H9 (cell line): Measurements from ENCODE around the gene MAML3. TPM values are rescaled to one million over a fixed set of nuclear protein-coding genes. Genes with fewer than 3 reads are reported as not detected.

Source experiments
- DNase-seq: peaks from one replicate; pipeline ENCODE4 v3.0.0-alpha.2; 2017
- H2AFZ ChIP-seq: one replicate; pipeline ENCODE4 v1.6.1; 2013; ENCODE audit warnings: mild to moderate bottlenecking, low read length, control low read depth, moderate library complexity
- H2AK5ac ChIP-seq: 2 replicates; pipeline ENCODE4 v1.6.1; 2013; ENCODE audit warnings: low read length, control low read depth, mixed read lengths; ENCODE audit not compliant: insufficient read length
- H2BK120ac ChIP-seq: one replicate; pipeline ENCODE4 v1.6.1; 2013; ENCODE audit warnings: low read depth, mild to moderate bottlenecking, low read length, control low read depth, inconsistent platforms; ENCODE audit not compliant: poor library complexity, severe bottlenecking
- H2BK12ac ChIP-seq: 2 replicates; pipeline ENCODE4 v1.6.1; 2013; ENCODE audit warnings: low read length, control low read depth, mixed read lengths, low read depth; ENCODE audit not compliant: insufficient read length
- H2BK15ac ChIP-seq: 2 replicates; pipeline ENCODE4 v1.6.1; 2013; ENCODE audit warnings: low read depth, low read length, control low read depth
- H2BK20ac ChIP-seq: one replicate; pipeline ENCODE4 v1.6.1; 2013; ENCODE audit warnings: low read depth, mild to moderate bottlenecking, low read length, control low read depth, inconsistent platforms; ENCODE audit not compliant: poor library complexity, severe bottlenecking
- H2BK5ac ChIP-seq: 2 replicates; pipeline ENCODE4 v1.6.1; 2013; ENCODE audit warnings: low read length, control low read depth, mixed read lengths; ENCODE audit not compliant: insufficient read length
- H3K14ac ChIP-seq: 2 replicates; pipeline ENCODE4 v1.6.1; 2013; ENCODE audit warnings: low read length, control low read depth; ENCODE audit not compliant: insufficient read depth
- H3K18ac ChIP-seq: 2 replicates; pipeline ENCODE4 v1.6.1; 2013; ENCODE audit warnings: low read depth, mild to moderate bottlenecking, mixed read lengths, low read length, control low read depth; ENCODE audit not compliant: insufficient read length
- H3K23ac ChIP-seq: 2 replicates; pipeline ENCODE4 v1.6.1; 2013; ENCODE audit warnings: low read length, control low read depth, mixed read lengths, low read depth; ENCODE audit not compliant: insufficient read length
- H3K23me2 ChIP-seq: 2 replicates; pipeline ENCODE4 v1.6.1; 2013; ENCODE audit warnings: low read depth, mild to moderate bottlenecking, mixed read lengths, low read length, control low read depth; ENCODE audit not compliant: insufficient read length, poor library complexity, severe bottlenecking
- H3K27ac ChIP-seq: 2 replicates; pipeline ENCODE4 v1.5.1; 2013; ENCODE audit warnings: low read length, control low read depth, mixed read lengths, low read depth; ENCODE audit not compliant: insufficient read length
- H3K27me3 ChIP-seq: 2 replicates; pipeline ENCODE4 v1.6.1; 2013; ENCODE audit warnings: low read length, control low read depth, inconsistent platforms; ENCODE audit not compliant: insufficient read depth
- H3K4ac ChIP-seq: 2 replicates; pipeline ENCODE4 v1.6.1; 2013; ENCODE audit warnings: low read depth, mild to moderate bottlenecking, control low read depth, inconsistent platforms, low read length, moderate library complexity
- H3K4me1 ChIP-seq: 2 replicates; pipeline ENCODE4 v1.6.1; 2013; ENCODE audit warnings: low read length, control low read depth, inconsistent platforms; ENCODE audit not compliant: insufficient read depth
- H3K4me2 ChIP-seq: 2 replicates; pipeline ENCODE4 v1.6.1; 2013; ENCODE audit warnings: low read length, control low read depth, mixed read lengths; ENCODE audit not compliant: insufficient read length, insufficient read depth
- H3K56ac ChIP-seq: 2 replicates; pipeline ENCODE4 v1.6.1; 2013; ENCODE audit warnings: low read depth, mild to moderate bottlenecking, mixed read lengths, low read length, control low read depth; ENCODE audit not compliant: insufficient read length
- H3K79me1 ChIP-seq: 2 replicates; pipeline ENCODE4 v1.6.1; 2013; ENCODE audit warnings: low read depth, mild to moderate bottlenecking, moderate library complexity, low read length, control low read depth, inconsistent platforms; ENCODE audit not compliant: insufficient read depth, poor library complexity, severe bottlenecking
- H3K79me2 ChIP-seq: 2 replicates; pipeline ENCODE4 v1.6.1; 2013; ENCODE audit warnings: low read length, control low read depth, inconsistent platforms; ENCODE audit not compliant: insufficient read depth
- H3K9ac ChIP-seq: 2 replicates; pipeline ENCODE4 v1.6.1; 2013; ENCODE audit warnings: low read length, control low read depth, mixed read lengths; ENCODE audit not compliant: insufficient read length; ENCODE audit errors: extremely low read depth
- H3K9me3 ChIP-seq: one replicate; pipeline ENCODE4 v1.6.1; 2013; ENCODE audit warnings: low read depth, low read length, inconsistent platforms; ENCODE audit not compliant: control insufficient read depth
- H3T11ph ChIP-seq: one replicate; pipeline ENCODE4 v1.6.1; 2013; ENCODE audit warnings: mild to moderate bottlenecking, low read length, control low read depth, inconsistent platforms
- H4K20me1 ChIP-seq: one replicate; pipeline ENCODE4 v1.6.1; 2013; ENCODE audit not compliant: control insufficient read depth, insufficient read length, insufficient read depth
- H4K5ac ChIP-seq: 2 replicates; pipeline ENCODE4 v1.6.1; 2013; ENCODE audit warnings: low read depth, mild to moderate bottlenecking, mixed read lengths, low read length, control low read depth; ENCODE audit not compliant: insufficient read length
- H4K8ac ChIP-seq: replicated peaks from 2 replicates; pipeline ENCODE4 v1.6.1; 2013; ENCODE audit warnings: low read length, control low read depth, mixed read lengths, low read depth; ENCODE audit not compliant: insufficient read length
- H4K91ac ChIP-seq: 2 replicates; pipeline ENCODE4 v1.6.1; 2013; ENCODE audit warnings: low read depth, mild to moderate bottlenecking, moderate library complexity, mixed read lengths, low read length, control low read depth; ENCODE audit not compliant: insufficient read length
- H3K27ac Mint-ChIP-seq, 3 experiments: 2 replicates in 2 of 3; 3 replicates in 1 of 3; pipeline ENCODE4 v1.8.0; 2020 to 2021; ENCODE audit warnings: mixed read lengths in 3 of 3, mild to moderate bottlenecking in 1 of 3, moderate library complexity in 1 of 3
- H3K27me3 Mint-ChIP-seq: 2 replicates; pipeline ENCODE4 v1.8.0; 2021; ENCODE audit warnings: low read depth, mild to moderate bottlenecking, moderate library complexity, mixed read lengths
- H3K36me3 Mint-ChIP-seq, 3 experiments: 2 replicates in 2 of 3; 3 replicates in 1 of 3; pipeline ENCODE4 v1.8.0; 2020 to 2021; ENCODE audit warnings: low read depth in 3 of 3, mixed read lengths in 3 of 3; ENCODE audit not compliant: insufficient read depth in 1 of 3
- H3K4me1 Mint-ChIP-seq, 2 experiments: 2 replicates each; pipeline ENCODE4 v1.8.0; 2020; ENCODE audit warnings: mixed read lengths in 2 of 2
- H3K4me3 Mint-ChIP-seq, 2 experiments: 2 replicates in 1 of 2; 3 replicates in 1 of 2; pipeline ENCODE4 v1.8.0; 2020 to 2021; ENCODE audit warnings: mild to moderate bottlenecking in 2 of 2, mixed read lengths in 2 of 2, moderate library complexity in 1 of 2
- H3K9me3 Mint-ChIP-seq, 2 experiments: 2 replicates in 1 of 2; 3 replicates in 1 of 2; pipeline ENCODE4 v1.8.0; 2020; ENCODE audit warnings: mild to moderate bottlenecking in 2 of 2, mixed read lengths in 2 of 2, moderate library complexity in 1 of 2
- WGBS: extraction: QIAGEN DNeasy Blood & Tissue Kit; methylation state at CpG from one replicate; pipeline ENCODE4 v1.1.7; 2013; ENCODE audit warnings: missing lambda C conversion rate, low lambda C conversion rate, mixed read lengths; ENCODE audit not compliant: insufficient read length; ENCODE audit errors: extremely low coverage; 5-methylcytosine and 5-hydroxymethylcytosine counted together
- total RNA-seq: library from RNA; stranded (reverse); gene quantifications from 2 replicates; pipeline ENCODE4 v1.2.1, GENCODE V29; 2021
- TF ChIP-seq, protein P1 (sequence below): fragments of 200-600 bp; sonication (generic); conservative IDR thresholded peaks from 3 replicates; pipeline ENCODE4 v1.8.0; 2021; ENCODE audit warnings: antibody characterized with exemption, mild to moderate bottlenecking

Gene MAML3
- total RNA-seq, 1 experiment from 2014 or later: 3.9 TPM

DNA sequence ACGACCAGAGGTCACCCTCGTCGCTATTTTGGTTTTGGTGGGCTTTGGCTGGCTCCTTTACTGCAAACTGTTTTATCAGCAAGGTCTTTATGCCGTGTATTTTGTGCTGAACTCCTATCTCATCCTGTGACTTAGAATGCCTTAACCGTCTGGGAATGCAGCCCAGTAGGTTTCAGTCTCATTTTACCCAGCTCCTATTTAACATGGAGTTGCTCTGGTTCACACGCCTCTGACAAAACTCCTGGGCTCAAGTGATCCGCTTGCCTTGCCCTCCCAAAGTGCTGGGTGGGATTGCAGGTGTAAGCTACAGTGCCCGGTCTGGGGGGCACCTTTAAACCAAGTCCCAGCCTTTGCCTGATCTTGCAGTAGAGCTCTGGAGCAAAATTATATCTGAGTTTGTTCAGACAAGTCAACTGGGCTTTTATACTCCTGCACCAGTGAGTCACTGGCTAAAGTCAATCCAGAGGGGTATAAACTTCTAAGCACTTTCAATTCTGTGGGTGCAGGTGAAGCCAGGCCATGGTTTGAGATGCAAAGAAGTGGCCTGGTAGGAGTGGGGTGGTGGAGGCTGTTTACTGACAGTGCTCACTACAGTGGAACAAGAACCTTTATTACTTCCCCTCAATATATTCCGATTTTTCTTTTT is 438.1 kb downstream of the MAML3 start:
- Histone ChIP-seq H4K20me1 (no peaks in the 10 kb centered on the region), H3K23me2 (no peaks in the 10 kb centered on the region), H4K5ac (no peak overlapping the region), H3K18ac (no peak overlapping the region), H2BK15ac (no peak overlapping the region), H3K4me1 (no peaks in the 10 kb centered on the region), H3K4me2 (no peak overlapping the region), H3K79me2 (no peaks in the 10 kb centered on the region), H4K8ac (no peak overlapping the region), H2BK12ac (no peak overlapping the region), H3K79me1 (no peaks in the 10 kb centered on the region), H3K23ac (no peak overlapping the region), H3K4ac (no peak overlapping the region), H2BK120ac (no peak overlapping the region), H3K9ac (no peak overlapping the region), H2AFZ (no peak overlapping the region), H3K27ac (no peak overlapping the region), H3K14ac (no peak overlapping the region), H2BK20ac (no peak overlapping the region), H3K56ac (no peak overlapping the region), H3T11ph (no peak overlapping the region), H3K9me3 (no peaks in the 10 kb centered on the region), H2BK5ac (no peak overlapping the region), H2AK5ac (no peak overlapping the region), H4K91ac (no peak overlapping the region), H3K27me3 (peaks cover 17% of the 10 kb centered on the region; the same call in 1 of the 2 replicates)
- WGBS: no CpG with 5 or more reads among the region's 9 CpGs
- Mint-ChIP-seq H3K4me1 (peaks cover 5 to 13% of the 10 kb centered on the region in 2 experiments; a peak in 2 of 4 replicates), H3K27me3 (peaks cover 80% of the 10 kb centered on the region), H3K9me3 (no peaks in the 10 kb centered on the region; a peak in 1 of 5 replicates), H3K27ac (no peak overlapping the region), H3K36me3 (no peaks in the 10 kb centered on the region; a peak in 1 of 7 replicates), H3K4me3 (no peak overlapping the region)
- DNase-seq: no peak
- TF ChIP-seq, protein P1, sequence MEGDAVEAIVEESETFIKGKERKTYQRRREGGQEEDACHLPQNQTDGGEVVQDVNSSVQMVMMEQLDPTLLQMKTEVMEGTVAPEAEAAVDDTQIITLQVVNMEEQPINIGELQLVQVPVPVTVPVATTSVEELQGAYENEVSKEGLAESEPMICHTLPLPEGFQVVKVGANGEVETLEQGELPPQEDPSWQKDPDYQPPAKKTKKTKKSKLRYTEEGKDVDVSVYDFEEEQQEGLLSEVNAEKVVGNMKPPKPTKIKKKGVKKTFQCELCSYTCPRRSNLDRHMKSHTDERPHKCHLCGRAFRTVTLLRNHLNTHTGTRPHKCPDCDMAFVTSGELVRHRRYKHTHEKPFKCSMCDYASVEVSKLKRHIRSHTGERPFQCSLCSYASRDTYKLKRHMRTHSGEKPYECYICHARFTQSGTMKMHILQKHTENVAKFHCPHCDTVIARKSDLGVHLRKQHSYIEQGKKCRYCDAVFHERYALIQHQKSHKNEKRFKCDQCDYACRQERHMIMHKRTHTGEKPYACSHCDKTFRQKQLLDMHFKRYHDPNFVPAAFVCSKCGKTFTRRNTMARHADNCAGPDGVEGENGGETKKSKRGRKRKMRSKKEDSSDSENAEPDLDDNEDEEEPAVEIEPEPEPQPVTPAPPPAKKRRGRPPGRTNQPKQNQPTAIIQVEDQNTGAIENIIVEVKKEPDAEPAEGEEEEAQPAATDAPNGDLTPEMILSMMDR: no peak
